Kidney (tissue), 14 donors: ENCODE results near the gene RRP1B. TPM values are rescaled to one million over a fixed set of nuclear protein-coding genes. Genes with fewer than 3 reads are reported as not detected.

Experiments
- DNase-seq, 5 donors: peaks; one replicate each; pipeline ENCODE4 v3.0.0-alpha.2; 2013 to 2020
- FAIRE-seq: peaks from 2 replicates; lab custom pipeline; 2012; peaks lifted over from hg19 to GRCh38; lab: Jason Lieb, UNC
- H3K27ac ChIP-seq, 2 donors: one replicate each; pipeline ENCODE4 v1.7.0; 2013; ENCODE audit warnings: low read depth in 2 of 2, low read length in 2 of 2, inconsistent platforms in 1 of 2
- H3K27me3 ChIP-seq: one replicate; pipeline ENCODE4 v1.7.1; 2013; ENCODE audit warnings: low read length, inconsistent platforms; ENCODE audit not compliant: control insufficient read depth, insufficient read depth
- H3K36me3 ChIP-seq, 3 donors: one replicate each; pipeline versions ENCODE4 v1.7.0 to v1.7.1; 2013; ENCODE audit warnings: low read length in 3 of 3, control low read depth in 1 of 3, inconsistent platforms in 1 of 3; ENCODE audit not compliant: insufficient read depth in 3 of 3, control insufficient read depth in 2 of 3
- H3K4me1 ChIP-seq, 3 donors: one replicate each; pipeline versions ENCODE4 v1.7.0 to v1.7.1; 2013; ENCODE audit warnings: low read length in 3 of 3, inconsistent platforms in 1 of 3, low read depth in 1 of 3; ENCODE audit not compliant: control insufficient read depth in 2 of 3, insufficient read depth in 2 of 3
- H3K4me3 ChIP-seq, 3 donors: one replicate each; pipeline versions ENCODE4 v1.7.0 to v1.8.1; 2013; ENCODE audit warnings: low read length in 3 of 3, control low read depth in 1 of 3, inconsistent platforms in 1 of 3
- H3K9ac ChIP-seq, 3 donors: one replicate each; pipeline versions ENCODE4 v1.7.0 to v1.7.1; 2013; ENCODE audit warnings: low read length in 3 of 3, control low read depth in 1 of 3, inconsistent platforms in 1 of 3
- H3K9me3 ChIP-seq, 3 donors: one replicate each; pipeline versions ENCODE4 v1.7.0 to v1.7.1; 2013; ENCODE audit warnings: low read length in 3 of 3, control low read depth in 1 of 3, inconsistent platforms in 1 of 3; ENCODE audit not compliant: control insufficient read depth in 2 of 3, insufficient read depth in 1 of 3
- CTCF ChIP-seq: IDR thresholded peaks from 3 replicates; pipeline ENCODE4 v1.5.1; 2012; ENCODE audit warnings: mild to moderate bottlenecking, moderate library complexity, borderline replicate concordance; ENCODE audit not compliant: insufficient read depth; ENCODE audit errors: extremely low read depth
- intact Hi-C: fragments of 100-400 bp; cut with DNase I; formaldehyde crosslinking; loops from one replicate; pipeline ENCODE4 v1.11.1; 2022
- polyA plus RNA-seq: library from polyadenylated mRNA; stranded (reverse); fragments of 350-450 nt; fragmentation: Illumina TruSeq; extraction: RNeasy Lipid Tissue Mini Kit (QIAGEN cat#74804); gene quantifications from one replicate; pipeline ENCODE4 v1.2.3, GENCODE V29; 2014; ENCODE audit warnings: low read depth, low replicate concordance; ENCODE audit not compliant: insufficient read depth
- total RNA-seq: library from RNA; stranded (reverse); fragmentation: NEBNext Ultra II Directional; extraction: Animal tissue kit (Norgen Biotek cat#: 25700); gene quantifications from one replicate; pipeline ENCODE4 v1.2.1, GENCODE V29; 2021
- donor health status: control.
- donor health status: control.
- donor health status: control.
- donor health status: control.
- donor health status: control.
- donor health status: DM: yes; HTN: yes; CAD: no.
- donor health status: Normal renal cell carcinoma (clear cell type).

The RRP1B gene
- total and polyA plus RNA-seq, 2 donors from 2014 or later: 5.0 to 17.8 TPM

DNA sequence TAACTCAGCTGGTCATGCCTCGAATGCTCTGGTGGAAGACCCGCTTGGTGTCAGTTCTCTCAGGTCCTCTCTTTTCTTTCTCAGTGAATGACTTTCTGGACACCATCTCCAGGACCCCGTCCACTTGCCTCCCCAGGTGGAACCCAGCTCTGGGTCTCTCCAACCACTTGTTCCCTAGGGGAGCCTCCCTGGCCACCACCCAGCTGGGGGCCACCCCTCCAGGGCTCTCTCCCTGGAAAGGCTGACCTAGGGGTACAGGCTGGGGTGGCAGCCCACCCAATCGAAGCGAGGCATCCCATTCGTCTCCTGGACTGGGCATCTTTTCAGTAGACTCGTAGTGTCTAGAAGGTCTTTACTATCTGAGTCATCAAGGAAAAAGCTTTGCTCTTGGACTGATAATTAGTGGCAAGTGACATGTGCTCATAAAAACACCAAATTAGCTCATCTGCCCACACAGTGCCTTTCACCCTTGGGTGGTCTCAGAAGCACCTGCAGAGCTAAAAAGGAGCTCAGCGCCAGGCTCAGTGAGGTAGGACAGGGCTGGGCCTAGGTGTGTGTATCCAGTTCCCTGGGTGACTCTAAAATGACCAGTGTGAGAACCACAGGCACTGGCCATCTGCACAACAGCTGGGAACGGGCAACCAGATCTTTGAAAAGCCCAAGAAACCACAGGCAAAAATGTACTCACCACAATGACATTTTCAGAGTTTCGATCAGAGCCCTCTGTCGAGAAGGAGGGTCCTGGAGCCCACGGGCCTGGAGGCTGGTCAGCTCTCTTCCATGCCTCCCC is 57.2 kb downstream of the RRP1B start:
- Histone ChIP-seq H3K9ac (no peak overlapping the region), H3K27me3 (no peaks in the 10 kb centered on the region), H3K27ac (no peak overlapping the region), H3K4me1 (peaks cover 0 to 25% (median 8%) of the 10 kb centered on the region in 3 donors), H3K9me3 (no peaks in the 10 kb centered on the region), H3K4me3 (no peak overlapping the region), H3K36me3 (no peaks in the 10 kb centered on the region)
- FAIRE-seq (no peak), DNase-seq (no peak)
- intact Hi-C loops: no loop called here
- TF ChIP-seq CTCF: no peak

- Histone ChIP-seq H3K27ac (no peak overlapping the region), H3K36me3 (no peaks in the 10 kb centered on the region), H3K9me3 (no peaks in the 10 kb centered on the region), H3K4me1 (peaks cover 0 to 28% (median 13%) of the 10 kb centered on the region in 3 donors), H3K27me3 (no peaks in the 10 kb centered on the region), H3K9ac (no peak overlapping the region), H3K4me3 (no peak overlapping the region)
- no peak for FAIRE-seq
- intact Hi-C loops: no loop called here
- no peak for TF ChIP-seq CTCF
- no peak for DNase-seq
These were observed 58.0 kb downstream of the RRP1B start for GRCh38 chr21:43717166-43717853.

GRCh38 chr21:43717967-43718871 is 58.9 kb downstream of the RRP1B start:
- FAIRE-seq: no peak
- H3K4me1 ChIP-seq: peaks cover 0 to 23% (median 13%) of the 10 kb centered on the region in 3 donors
- H3K27me3 ChIP-seq: no peaks in the 10 kb centered on the region
- no peak for TF ChIP-seq CTCF
- DNase-seq: peak in 2 of 5 donors; percentile 78 to 86
- H3K36me3 ChIP-seq: no peaks in the 10 kb centered on the region
- H3K9me3 ChIP-seq: no peaks in the 10 kb centered on the region
- peak overlapping the region; percentile 42 to 57 (median 45) for H3K4me3 ChIP-seq
- peak overlapping the region in 1 of 2 donors; percentile 93 for H3K27ac ChIP-seq
- H3K9ac ChIP-seq: peak overlapping the region in 2 of 3 donors; percentile 51 to 60
- intact Hi-C loops: no loop called here
